GM12892 (cell line): ENCODE results near the gene GPHA2.

Source experiments
- DNase-seq: peaks from one replicate; pipeline ENCODE4 v3.0.0; 2011; ENCODE audit not compliant: insufficient read length
- FAIRE-seq: peaks from 2 replicates; lab custom pipeline; 2011; peaks lifted over from hg19 to GRCh38; lab: Jason Lieb, UNC
- POLR2A ChIP-seq: IDR thresholded peaks from 2 replicates; pipeline ENCODE4 v1.6.1; 2011; ENCODE audit warnings: low read depth, low read length, control low read depth
- POLR2AphosphoS5 ChIP-seq: IDR thresholded peaks from 2 replicates; pipeline ENCODE4 v1.6.1; 2011; ENCODE audit warnings: low read depth, low read length, control low read depth
- TAF1 ChIP-seq: IDR thresholded peaks from 2 replicates; pipeline ENCODE4 v1.6.1; 2011; ENCODE audit warnings: low read depth, mild to moderate bottlenecking, control low read depth, low read length, borderline replicate concordance

The GPHA2 gene

GRCh38 chr11:64893194-64894069 lies 42.3 kb downstream of the GPHA2 start:
- DNase-seq (no peak), FAIRE-seq (peak; percentile 74)

GRCh38 chr11:64892838-64893193 lies 42.9 kb downstream of the GPHA2 start:
- DNase-seq (no peak), FAIRE-seq (no peak)
- TF ChIP-seq TAF1: no peak
- no peak for TF ChIP-seq POLR2A
- no peak for TF ChIP-seq POLR2AphosphoS5

More at GRCh38 chr11:64893194-64894069, 42.3 kb downstream of the GPHA2 start:
- TF ChIP-seq POLR2A (no peak), TAF1 (no peak), POLR2AphosphoS5 (no peak)

GRCh38 chr11:64892411-64892831 lies 43.3 kb downstream of the GPHA2 start:
- TF ChIP-seq POLR2AphosphoS5 (no peak), TAF1 (no peak), POLR2A (no peak)
- no peak for FAIRE-seq
- DNase-seq: no peak

- FAIRE-seq: no peak
- no peak for TF ChIP-seq POLR2AphosphoS5
- no peak for TF ChIP-seq TAF1
- TF ChIP-seq POLR2A: no peak
- no peak for DNase-seq
These were observed 43.8 kb downstream of the GPHA2 start for GRCh38 chr11:64891880-64892279.

- no peak for FAIRE-seq
- DNase-seq: no peak
- TF ChIP-seq POLR2A: no peak
- TF ChIP-seq POLR2AphosphoS5: no peak
- TF ChIP-seq TAF1: no peak
These were observed 44.4 kb downstream of the GPHA2 start for GRCh38 chr11:64891215-64891848.

- DNase-seq (no peak), FAIRE-seq (no peak)
- no peak for TF ChIP-seq POLR2A
These were observed 45.2 kb downstream of the GPHA2 start for GRCh38 chr11:64890522-64890939.

GRCh38 chr11:64888729-64889511 lies 46.8 kb downstream of the GPHA2 start:
- DNase-seq (no peak), FAIRE-seq (no peak)
- TF ChIP-seq TAF1: no peak
- TF ChIP-seq POLR2A: no peak
- no peak for TF ChIP-seq POLR2AphosphoS5

- DNase-seq (no peak), FAIRE-seq (no peak)
- no peak for TF ChIP-seq POLR2A
- TF ChIP-seq TAF1: no peak
- TF ChIP-seq POLR2AphosphoS5: no peak
These were observed 47.3 kb downstream of the GPHA2 start for GRCh38 chr11:64888406-64888728.

- FAIRE-seq: peak; percentile 94
- no peak for TF ChIP-seq POLR2AphosphoS5
- TF ChIP-seq TAF1: no peak
- DNase-seq: peak; percentile 94
These were observed 47.8 kb downstream of the GPHA2 start for GRCh38 chr11:64887757-64888405.

GRCh38 chr11:64887234-64887756 lies 48.4 kb downstream of the GPHA2 start:
- TF ChIP-seq TAF1: no peak
- no peak for TF ChIP-seq POLR2A
- TF ChIP-seq POLR2AphosphoS5: no peak
- FAIRE-seq (no peak), DNase-seq (no peak)
